NCI-H2196 (cell line): Measurements from ENCODE around the gene KLHDC7B.
A peak's percentile ranks its signal among the peaks of the same experiment; 100 is the strongest.

Experiments used
- DNase-seq: peaks from one replicate; lab custom pipeline; 2025; ENCODE audit not compliant: unreplicated experiment; lab: John Stamatoyannopoulos, UW

KLHDC7B gene

GRCh38 chr22:50545522-50546325 is at the start of gene KLHDC7B:
KLHDC7B (plus strand) TSS chr22:50545899; CDS start chr22:50546244, 345 bp downstream.
- DNase-seq: no peak

GRCh38 chr22:50497093-50497492 is 48.6 kb upstream of the KLHDC7B start:
- DNase-seq: no peak

- peak; percentile 61 for DNase-seq
Measured at GRCh38 chr22:50498322-50498890, 47.3 kb upstream of the KLHDC7B start.

- no peak for DNase-seq
Measured at GRCh38 chr22:50500452-50500851, 45.2 kb upstream of the KLHDC7B start.

GRCh38 chr22:50502096-50502495 is 43.6 kb upstream of the KLHDC7B start:
- DNase-seq: no peak

GRCh38 chr22:50502628-50503474 is 42.8 kb upstream of the KLHDC7B start:
- DNase-seq: no peak

- no peak for DNase-seq
Measured at GRCh38 chr22:50503475-50504145, 42.1 kb upstream of the KLHDC7B start.

GRCh38 chr22:50504369-50505211 is 41.1 kb upstream of the KLHDC7B start:
- DNase-seq: no peak

- DNase-seq: no peak
Measured at GRCh38 chr22:50505276-50505775, 40.4 kb upstream of the KLHDC7B start.

- DNase-seq: no peak
Measured at GRCh38 chr22:50505776-50506610, 39.7 kb upstream of the KLHDC7B start.

- DNase-seq: no peak
Measured at GRCh38 chr22:50506611-50507420, 38.9 kb upstream of the KLHDC7B start.

- peak; percentile 84 for DNase-seq
Measured at GRCh38 chr22:50507421-50507990, 38.2 kb upstream of the KLHDC7B start, which contains the start of gene LMF2. LMF2 (minus strand) TSS chr22:50507702; CDS start chr22:50507675, 27 bp downstream.

GRCh38 chr22:50507991-50508884 is 37.5 kb upstream of the KLHDC7B start, which contains the start of gene NCAPH2:
NCAPH2 (plus strand) TSS chr22:50508224; CDS start chr22:50508338, 114 bp downstream.
- peak; percentile 91 for DNase-seq

- no peak for DNase-seq
Measured at GRCh38 chr22:50508897-50509296, 36.8 kb upstream of the KLHDC7B start.

GRCh38 chr22:50513175-50513574 is 32.5 kb upstream of the KLHDC7B start:
- DNase-seq: no peak

- no peak for DNase-seq
Measured at GRCh38 chr22:50516068-50516467, 29.6 kb upstream of the KLHDC7B start.

- no peak for DNase-seq
Measured at GRCh38 chr22:50516891-50517290, 28.8 kb upstream of the KLHDC7B start.
